ENCODE data around the gene SOCS6. TPM values are rescaled to one million over a fixed set of nuclear protein-coding genes. Genes with fewer than 3 reads are reported as not detected.

The SOCS6 gene
- total RNA-seq, 1 donor from 2014 or later, result 12.4 TPM

- H3K4me1 Mint-ChIP-seq (ENCODE audit: low read depth, unreplicated experiment), result peaks cover 5% of the 10 kb centered on the region
- no peaks in the 10 kb centered on the region for H3K36me3 Mint-ChIP-seq (ENCODE audit: unreplicated experiment)
- peaks cover 1% of the 10 kb centered on the region for H3K27me3 Mint-ChIP-seq (ENCODE audit: unreplicated experiment)
Measured at GRCh38 chr18:70250781-70251180, 38.1 kb upstream of the SOCS6 start.

DNA sequence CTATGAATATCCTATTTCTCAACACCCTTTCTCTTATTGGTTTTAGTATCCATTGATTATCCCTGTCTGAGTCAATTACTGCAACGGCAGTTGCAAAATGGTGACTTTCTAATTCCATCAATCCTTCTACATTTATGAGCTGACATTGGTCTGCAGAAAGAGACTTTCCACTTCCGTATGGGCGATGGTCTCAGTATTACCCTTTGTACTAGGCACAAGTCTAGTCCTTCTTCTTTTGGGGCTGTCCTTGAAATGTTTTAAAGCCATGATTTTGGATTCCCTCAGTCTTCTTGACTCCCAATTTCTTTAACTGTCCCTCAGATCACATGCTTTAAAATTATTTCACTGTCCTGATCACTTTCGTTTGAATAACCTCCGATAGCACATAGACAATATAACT lies 32.7 kb upstream of the SOCS6 start:
- Mint-ChIP-seq H3K36me3 (ENCODE audit: unreplicated experiment) (no peaks in the 10 kb centered on the region), H3K4me3 (ENCODE audit: unreplicated experiment) (no peak overlapping the region), H3K4me1 (ENCODE audit: low read depth, unreplicated experiment) (peaks cover 2% of the 10 kb centered on the region), H3K27me3 (ENCODE audit: unreplicated experiment) (peaks cover 1% of the 10 kb centered on the region), H3K27ac (ENCODE audit: unreplicated experiment) (no peak overlapping the region), H3K9me3 (ENCODE audit: unreplicated experiment) (peaks cover 2% of the 10 kb centered on the region)
- no peak for DNase-seq
- TF ChIP-seq, protein P1, sequence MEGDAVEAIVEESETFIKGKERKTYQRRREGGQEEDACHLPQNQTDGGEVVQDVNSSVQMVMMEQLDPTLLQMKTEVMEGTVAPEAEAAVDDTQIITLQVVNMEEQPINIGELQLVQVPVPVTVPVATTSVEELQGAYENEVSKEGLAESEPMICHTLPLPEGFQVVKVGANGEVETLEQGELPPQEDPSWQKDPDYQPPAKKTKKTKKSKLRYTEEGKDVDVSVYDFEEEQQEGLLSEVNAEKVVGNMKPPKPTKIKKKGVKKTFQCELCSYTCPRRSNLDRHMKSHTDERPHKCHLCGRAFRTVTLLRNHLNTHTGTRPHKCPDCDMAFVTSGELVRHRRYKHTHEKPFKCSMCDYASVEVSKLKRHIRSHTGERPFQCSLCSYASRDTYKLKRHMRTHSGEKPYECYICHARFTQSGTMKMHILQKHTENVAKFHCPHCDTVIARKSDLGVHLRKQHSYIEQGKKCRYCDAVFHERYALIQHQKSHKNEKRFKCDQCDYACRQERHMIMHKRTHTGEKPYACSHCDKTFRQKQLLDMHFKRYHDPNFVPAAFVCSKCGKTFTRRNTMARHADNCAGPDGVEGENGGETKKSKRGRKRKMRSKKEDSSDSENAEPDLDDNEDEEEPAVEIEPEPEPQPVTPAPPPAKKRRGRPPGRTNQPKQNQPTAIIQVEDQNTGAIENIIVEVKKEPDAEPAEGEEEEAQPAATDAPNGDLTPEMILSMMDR (IDR thresholded peaks at IDR 0.05; ENCODE audit: partially characterized antibody, unreplicated experiment), result no peak

More at GRCh38 chr18:70250781-70251180, 38.1 kb upstream of the SOCS6 start:
- TF ChIP-seq, protein P1 (IDR thresholded peaks at IDR 0.05; ENCODE audit: partially characterized antibody, unreplicated experiment), result no peak
- Mint-ChIP-seq H3K4me3 (ENCODE audit: unreplicated experiment) (no peak overlapping the region), H3K27ac (ENCODE audit: unreplicated experiment) (no peak overlapping the region), H3K9me3 (ENCODE audit: unreplicated experiment) (peaks cover 1% of the 10 kb centered on the region)
- no peak for DNase-seq

GRCh38 chr18:70256994-70257393 lies 31.9 kb upstream of the SOCS6 start:
- H3K9me3 Mint-ChIP-seq (ENCODE audit: unreplicated experiment), result peaks cover 2% of the 10 kb centered on the region
- no peak overlapping the region for H3K4me3 Mint-ChIP-seq (ENCODE audit: unreplicated experiment)
- TF ChIP-seq, protein P1 (IDR thresholded peaks at IDR 0.05; ENCODE audit: partially characterized antibody, unreplicated experiment), result no peak
- peaks cover 2% of the 10 kb centered on the region for H3K4me1 Mint-ChIP-seq (ENCODE audit: low read depth, unreplicated experiment)
- H3K27ac Mint-ChIP-seq (ENCODE audit: unreplicated experiment), result no peak overlapping the region
- DNase-seq, result no peak
- H3K27me3 Mint-ChIP-seq (ENCODE audit: unreplicated experiment), result peaks cover 1% of the 10 kb centered on the region
- no peaks in the 10 kb centered on the region for H3K36me3 Mint-ChIP-seq (ENCODE audit: unreplicated experiment)

GRCh38 chr18:70258243-70258642 lies 30.6 kb upstream of the SOCS6 start:
- DNase-seq, result no peak
- TF ChIP-seq, protein P1 (IDR thresholded peaks at IDR 0.05; ENCODE audit: partially characterized antibody, unreplicated experiment), result no peak
- no peak overlapping the region for H3K4me3 Mint-ChIP-seq (ENCODE audit: unreplicated experiment)
- H3K27ac Mint-ChIP-seq (ENCODE audit: unreplicated experiment), result no peak overlapping the region
- peaks cover 2% of the 10 kb centered on the region for H3K9me3 Mint-ChIP-seq (ENCODE audit: unreplicated experiment)
- H3K36me3 Mint-ChIP-seq (ENCODE audit: unreplicated experiment), result no peaks in the 10 kb centered on the region
- H3K27me3 Mint-ChIP-seq (ENCODE audit: unreplicated experiment), result peaks cover 1% of the 10 kb centered on the region
- H3K4me1 Mint-ChIP-seq (ENCODE audit: low read depth, unreplicated experiment), result peaks cover 2% of the 10 kb centered on the region

- no peak for DNase-seq
- Mint-ChIP-seq H3K9me3 (ENCODE audit: unreplicated experiment) (peaks cover 2% of the 10 kb centered on the region), H3K36me3 (ENCODE audit: unreplicated experiment) (no peaks in the 10 kb centered on the region), H3K4me1 (ENCODE audit: low read depth, unreplicated experiment) (peaks cover 2% of the 10 kb centered on the region), H3K27ac (ENCODE audit: unreplicated experiment) (no peak overlapping the region), H3K4me3 (ENCODE audit: unreplicated experiment) (no peak overlapping the region), H3K27me3 (ENCODE audit: unreplicated experiment) (no peaks in the 10 kb centered on the region)
- TF ChIP-seq, protein P1 (IDR thresholded peaks at IDR 0.05; ENCODE audit: partially characterized antibody, unreplicated experiment), result no peak
Measured at GRCh38 chr18:70260683-70261082, 28.2 kb upstream of the SOCS6 start.
